Measurements from ENCODE around the gene TIMM10B.

DNA sequence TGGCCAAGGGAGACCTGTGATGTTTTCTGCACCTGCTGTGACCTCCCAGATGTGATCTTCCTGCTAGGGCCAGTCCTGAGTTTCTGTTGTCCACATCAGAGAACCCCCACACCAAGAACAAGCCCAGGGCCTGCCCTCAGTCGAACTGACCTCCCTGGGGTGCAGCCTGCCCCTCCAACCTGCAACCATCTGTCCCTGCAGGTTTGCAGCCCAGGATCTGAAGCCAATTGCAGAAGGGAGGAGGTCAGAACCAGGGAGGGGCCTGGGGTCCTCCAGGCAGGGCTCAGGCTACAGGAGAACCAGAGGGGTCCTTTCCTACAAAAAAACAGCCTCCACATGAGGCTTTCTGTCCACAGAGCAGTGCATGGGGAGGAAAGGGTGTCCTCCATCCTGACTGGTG lies 8.4 kb upstream of the TIMM10B start:
- no peak for TF ChIP-seq EZH2 (IDR thresholded peaks at IDR 0.05; ENCODE audit: low read length, missing control alignments)
- TF ChIP-seq, protein P1, sequence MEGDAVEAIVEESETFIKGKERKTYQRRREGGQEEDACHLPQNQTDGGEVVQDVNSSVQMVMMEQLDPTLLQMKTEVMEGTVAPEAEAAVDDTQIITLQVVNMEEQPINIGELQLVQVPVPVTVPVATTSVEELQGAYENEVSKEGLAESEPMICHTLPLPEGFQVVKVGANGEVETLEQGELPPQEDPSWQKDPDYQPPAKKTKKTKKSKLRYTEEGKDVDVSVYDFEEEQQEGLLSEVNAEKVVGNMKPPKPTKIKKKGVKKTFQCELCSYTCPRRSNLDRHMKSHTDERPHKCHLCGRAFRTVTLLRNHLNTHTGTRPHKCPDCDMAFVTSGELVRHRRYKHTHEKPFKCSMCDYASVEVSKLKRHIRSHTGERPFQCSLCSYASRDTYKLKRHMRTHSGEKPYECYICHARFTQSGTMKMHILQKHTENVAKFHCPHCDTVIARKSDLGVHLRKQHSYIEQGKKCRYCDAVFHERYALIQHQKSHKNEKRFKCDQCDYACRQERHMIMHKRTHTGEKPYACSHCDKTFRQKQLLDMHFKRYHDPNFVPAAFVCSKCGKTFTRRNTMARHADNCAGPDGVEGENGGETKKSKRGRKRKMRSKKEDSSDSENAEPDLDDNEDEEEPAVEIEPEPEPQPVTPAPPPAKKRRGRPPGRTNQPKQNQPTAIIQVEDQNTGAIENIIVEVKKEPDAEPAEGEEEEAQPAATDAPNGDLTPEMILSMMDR (conservative IDR thresholded peaks at IDR 0.05 in 1 of 2, IDR thresholded peaks at IDR 0.05 in 1 of 2; ENCODE audit: low read depth in 1 of 2, low read length in 2 of 2): no peak

Measured in fibroblast of lung (primary cell).